Mesodermal cell (in vitro differentiated cells): ENCODE results near the gene AKAP13.

Experiments used
- H3K27ac ChIP-seq: 2 replicates; pipeline ENCODE4 v1.7.0; 2013; ENCODE audit warnings: mild to moderate bottlenecking, low read depth, low read length, moderate library complexity; ENCODE audit not compliant: severe bottlenecking
- H3K36me3 ChIP-seq: 2 replicates; pipeline ENCODE4 v1.7.1; 2013; ENCODE audit warnings: mild to moderate bottlenecking, low read length, moderate library complexity; ENCODE audit not compliant: control insufficient read depth, insufficient read depth
- H3K4me1 ChIP-seq: one replicate; pipeline ENCODE4 v1.7.1; 2013; ENCODE audit warnings: mild to moderate bottlenecking, low read length; ENCODE audit not compliant: insufficient read depth, control insufficient read depth, poor library complexity, severe bottlenecking
- H3K4me3 ChIP-seq: 2 replicates; pipeline ENCODE4 v1.7.0; 2013; ENCODE audit warnings: low read length, control low read depth, mild to moderate bottlenecking; ENCODE audit not compliant: insufficient read depth, poor library complexity, severe bottlenecking; ENCODE audit errors: extremely low read depth
- H3K9me3 ChIP-seq: 2 replicates; pipeline ENCODE4 v1.7.1; 2013; ENCODE audit warnings: mild to moderate bottlenecking, low read length, moderate library complexity; ENCODE audit not compliant: control insufficient read depth
- WGBS, 2 experiments: methylation state at CpG; one replicate each; pipeline ENCODE4 v1.1.5; 2013; ENCODE audit warnings: missing lambda C conversion rate in 2 of 2; ENCODE audit not compliant: insufficient coverage in 2 of 2; 5-methylcytosine and 5-hydroxymethylcytosine counted together

The AKAP13 gene

DNA sequence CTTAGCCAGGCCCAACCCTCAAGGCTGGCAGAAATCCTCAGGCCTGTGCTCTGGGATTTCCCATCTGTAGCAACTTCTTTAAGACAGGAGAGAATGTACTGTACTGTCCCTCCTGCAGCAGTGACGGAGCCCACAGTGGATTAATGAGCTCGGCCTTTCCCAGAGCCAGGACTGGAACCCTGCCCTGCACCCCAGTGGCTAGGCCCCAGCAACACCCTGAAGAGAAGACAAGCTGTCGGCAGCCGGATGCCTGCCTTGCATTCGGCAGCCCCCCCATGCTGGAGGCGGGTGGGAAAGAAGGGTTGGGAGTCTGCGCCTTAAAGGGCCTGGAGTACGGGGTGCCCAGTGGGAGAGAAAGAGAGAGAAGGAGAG is 382.3 kb downstream of the AKAP13 start:
- H3K9me3 ChIP-seq, result no peaks in the 10 kb centered on the region
- H3K36me3 ChIP-seq, result peaks cover 39% of the 10 kb centered on the region

DNA sequence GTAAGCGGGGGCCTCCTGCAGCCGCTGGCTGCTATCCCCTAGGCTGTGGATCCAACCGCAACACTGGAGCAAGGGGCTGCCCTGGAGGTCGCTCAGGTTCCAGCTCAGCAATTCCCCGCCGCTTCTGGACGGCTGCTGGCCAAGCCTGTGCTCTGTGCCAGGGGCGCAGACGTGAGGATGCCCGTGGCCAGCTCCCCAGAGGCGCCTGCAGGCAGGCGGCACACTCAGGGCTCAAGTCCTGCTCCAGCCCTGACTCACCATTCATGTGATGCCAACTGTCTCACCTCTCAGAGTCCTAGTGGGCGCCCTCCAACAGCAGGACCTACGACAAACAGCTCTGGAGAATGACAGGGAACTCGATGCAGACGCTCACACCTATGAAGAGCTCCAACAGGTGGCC is 382.8 kb downstream of the AKAP13 start:
- WGBS, 2 experiments, result 95 to 97% methylated on average over 14 to 16 of the region's 16 CpGs
- Histone ChIP-seq H3K36me3 (peaks cover 43% of the 10 kb centered on the region), H3K4me1 (peaks cover 13% of the 10 kb centered on the region), H3K27ac (no peak overlapping the region), H3K9me3 (no peaks in the 10 kb centered on the region), H3K4me3 (no peak overlapping the region)

More for the DNA sequence above, 382.3 kb downstream of the AKAP13 start:
- H3K4me1 ChIP-seq, result peaks cover 13% of the 10 kb centered on the region
- no peak overlapping the region for H3K4me3 ChIP-seq
- 91 to 94% methylated on average over 7 to 8 of the region's 8 CpGs for WGBS, 2 experiments
- no peak overlapping the region for H3K27ac ChIP-seq

DNA sequence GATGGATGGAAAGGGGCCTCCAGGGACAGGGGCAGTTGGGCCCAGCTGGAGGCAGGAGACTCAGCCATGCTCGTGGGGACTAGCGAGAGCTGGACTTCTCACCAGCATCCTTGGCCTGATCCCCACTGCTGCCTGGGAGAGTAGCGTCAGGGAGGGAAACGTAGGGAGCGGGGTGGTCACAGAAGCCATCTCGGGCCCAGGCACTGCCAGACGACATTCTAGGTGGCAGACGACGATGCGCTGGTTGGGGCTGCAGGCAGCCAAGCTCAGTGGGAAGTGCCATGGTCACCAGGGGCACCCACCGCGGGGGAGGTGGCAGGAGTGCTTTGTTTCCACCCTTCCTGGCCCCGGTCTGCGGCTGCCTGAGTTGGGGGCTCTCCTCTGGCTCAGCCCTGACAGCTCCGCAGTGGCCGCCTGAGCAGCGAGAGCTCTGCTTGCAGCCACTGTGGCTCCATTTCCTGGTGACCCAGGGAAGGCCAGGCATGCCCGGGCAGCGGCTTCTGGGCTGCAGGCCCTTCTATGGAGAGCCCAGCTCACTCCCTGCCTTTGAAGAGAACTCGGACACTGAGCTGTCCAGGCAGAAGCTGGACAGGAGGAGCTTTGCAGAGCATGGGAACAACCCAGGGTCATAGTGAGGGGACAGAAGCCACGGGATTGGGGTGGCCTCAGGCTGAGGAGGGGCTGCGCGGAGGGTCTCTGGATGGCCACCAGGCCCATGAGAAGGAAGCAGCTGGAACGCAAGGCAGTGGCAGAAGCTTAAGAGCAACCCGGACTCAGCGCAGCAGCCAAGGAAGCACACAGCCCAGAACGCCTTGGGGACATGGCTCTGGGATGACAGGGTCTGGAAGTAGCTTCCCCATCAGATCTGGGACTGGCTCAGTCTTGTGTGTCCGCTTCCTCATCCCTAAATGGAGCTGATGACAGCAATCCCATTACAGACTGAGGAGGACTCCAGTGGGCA is 383.6 kb downstream of the AKAP13 start:
- peak overlapping the region; percentile 52 for H3K27ac ChIP-seq
- H3K4me1 ChIP-seq, result peaks cover 13% of the 10 kb centered on the region
- H3K36me3 ChIP-seq, result peaks cover 43% of the 10 kb centered on the region
- 93 to 96% methylated on average over 27 to 28 of the region's 28 CpGs for WGBS, 2 experiments
- no peak overlapping the region for H3K4me3 ChIP-seq
- no peaks in the 10 kb centered on the region for H3K9me3 ChIP-seq

DNA sequence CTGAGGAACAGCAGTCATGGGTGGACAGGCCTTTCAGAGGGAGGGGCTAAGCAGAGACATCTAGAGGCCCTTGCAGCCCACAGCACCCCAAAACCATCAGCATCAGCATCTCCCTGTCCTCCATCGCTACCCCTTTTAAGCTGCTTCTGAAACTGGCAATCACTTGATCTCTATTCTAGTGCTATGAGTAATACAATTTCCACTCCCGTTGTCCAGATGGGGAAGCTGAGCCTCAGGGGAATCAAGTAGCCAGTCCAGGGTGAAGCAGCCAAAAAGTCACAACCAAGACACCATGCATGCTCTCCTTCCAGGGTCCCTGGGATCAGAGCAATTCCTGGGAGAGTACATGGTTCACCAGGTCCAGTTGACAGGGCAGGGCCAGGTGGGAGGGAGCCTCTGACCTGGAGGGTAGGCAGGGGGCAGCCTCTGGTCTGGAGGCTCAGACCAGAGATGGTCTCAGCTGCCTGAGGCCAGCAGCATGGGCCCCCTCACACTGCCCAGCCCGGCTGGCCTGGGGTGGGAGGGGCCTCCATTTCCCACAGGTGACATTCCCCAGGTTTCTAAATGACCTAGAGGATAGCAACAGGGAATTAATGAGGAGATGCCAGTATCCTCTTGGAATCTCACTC is 384.4 kb downstream of the AKAP13 start:
- 83 to 100% methylated on average over 2 to 3 of the region's 3 CpGs for WGBS, 2 experiments
- Histone ChIP-seq H3K4me3 (no peak overlapping the region), H3K4me1 (peaks cover 15% of the 10 kb centered on the region), H3K36me3 (peaks cover 40% of the 10 kb centered on the region), H3K27ac (no peak overlapping the region), H3K9me3 (no peaks in the 10 kb centered on the region)

DNA sequence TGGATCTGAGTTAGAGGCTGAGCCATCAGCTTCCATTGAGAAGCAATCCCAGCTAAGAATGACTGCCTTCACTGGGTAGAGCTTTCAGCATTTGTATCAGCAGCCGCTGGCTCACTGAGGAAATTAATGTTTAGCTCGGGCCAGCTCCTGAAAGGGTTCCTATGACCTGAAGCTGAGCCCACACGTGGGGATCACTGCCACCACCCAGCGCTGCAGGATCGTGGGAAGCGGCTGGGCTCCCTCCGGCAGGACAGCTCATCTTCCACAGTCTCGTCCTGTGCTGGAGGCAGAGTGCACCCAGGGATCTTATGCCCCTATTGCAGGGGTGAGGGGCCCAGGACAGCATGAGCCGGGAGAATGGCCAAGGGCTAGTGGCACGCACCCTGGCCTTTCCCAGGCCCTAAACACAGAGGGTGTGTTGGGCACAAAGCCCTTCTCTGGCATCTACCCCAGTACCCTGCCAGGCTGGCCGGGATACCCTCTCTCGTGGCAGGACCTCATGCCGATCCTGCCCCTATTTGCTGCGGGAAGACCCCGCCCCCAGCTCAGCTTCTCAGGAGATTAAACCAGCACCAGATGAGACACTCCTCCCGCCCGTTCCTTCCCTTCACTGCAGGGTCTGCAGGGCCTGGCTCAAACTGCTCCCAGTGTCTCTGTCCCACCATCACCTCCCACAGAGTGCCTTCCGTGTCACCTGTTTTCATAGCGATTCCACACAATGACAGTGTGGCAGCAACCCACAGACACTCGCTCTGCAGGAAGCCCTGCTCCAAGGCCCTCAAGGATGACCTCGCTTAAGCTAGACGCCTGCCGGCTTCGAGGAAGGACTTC is 385.8 kb downstream of the AKAP13 start:
- Histone ChIP-seq H3K36me3 (peaks cover 34% of the 10 kb centered on the region), H3K4me1 (peaks cover 22% of the 10 kb centered on the region), H3K27ac (no peak overlapping the region), H3K9me3 (no peaks in the 10 kb centered on the region), H3K4me3 (no peak overlapping the region)
- WGBS, 2 experiments, result 79 to 85% methylated on average over 19 to 24 of the region's 24 CpGs

DNA sequence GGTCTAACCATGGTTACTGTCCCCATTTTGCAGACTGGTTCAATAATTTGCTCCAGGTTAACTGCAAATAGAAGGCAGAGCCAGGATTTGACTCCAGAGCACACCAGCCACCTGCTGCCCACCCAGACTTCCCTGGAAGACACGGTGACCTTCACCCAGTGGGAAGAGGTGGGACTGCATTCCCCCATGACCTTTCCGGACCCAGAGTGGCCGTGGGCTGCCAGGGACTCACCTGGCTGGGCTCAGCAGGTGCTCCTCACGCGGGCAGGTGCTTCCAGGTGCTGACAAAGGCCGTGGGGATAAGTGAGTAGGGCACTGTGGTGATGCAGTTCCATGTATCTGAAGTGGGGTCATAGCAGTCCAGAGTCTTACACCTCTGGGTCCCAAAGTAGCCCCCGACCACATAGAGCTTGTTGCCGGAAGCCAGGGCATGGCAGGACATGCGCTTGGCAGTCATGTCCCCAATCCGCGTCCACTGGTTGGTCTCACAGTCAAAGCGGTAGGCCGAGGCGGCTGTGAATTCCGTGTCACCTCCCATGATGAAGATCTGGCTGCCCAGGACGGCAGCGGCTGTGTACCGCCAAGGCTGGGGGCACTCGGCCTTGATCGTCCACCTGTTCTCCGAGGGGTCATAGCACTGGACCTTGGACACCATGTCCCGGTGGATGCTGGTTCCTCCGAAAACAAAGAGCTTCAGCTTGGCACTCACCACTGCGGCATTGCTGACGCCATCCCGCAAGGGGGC is 387.6 kb downstream of the AKAP13 start:
- H3K4me3 ChIP-seq, result no peak overlapping the region
- H3K27ac ChIP-seq, result no peak overlapping the region
- no peaks in the 10 kb centered on the region for H3K9me3 ChIP-seq
- H3K4me1 ChIP-seq, result peaks cover 22% of the 10 kb centered on the region
- H3K36me3 ChIP-seq, result peaks cover 23% of the 10 kb centered on the region
- 95% methylated on average over 25 to 26 of the region's 26 CpGs for WGBS, 2 experiments

DNA sequence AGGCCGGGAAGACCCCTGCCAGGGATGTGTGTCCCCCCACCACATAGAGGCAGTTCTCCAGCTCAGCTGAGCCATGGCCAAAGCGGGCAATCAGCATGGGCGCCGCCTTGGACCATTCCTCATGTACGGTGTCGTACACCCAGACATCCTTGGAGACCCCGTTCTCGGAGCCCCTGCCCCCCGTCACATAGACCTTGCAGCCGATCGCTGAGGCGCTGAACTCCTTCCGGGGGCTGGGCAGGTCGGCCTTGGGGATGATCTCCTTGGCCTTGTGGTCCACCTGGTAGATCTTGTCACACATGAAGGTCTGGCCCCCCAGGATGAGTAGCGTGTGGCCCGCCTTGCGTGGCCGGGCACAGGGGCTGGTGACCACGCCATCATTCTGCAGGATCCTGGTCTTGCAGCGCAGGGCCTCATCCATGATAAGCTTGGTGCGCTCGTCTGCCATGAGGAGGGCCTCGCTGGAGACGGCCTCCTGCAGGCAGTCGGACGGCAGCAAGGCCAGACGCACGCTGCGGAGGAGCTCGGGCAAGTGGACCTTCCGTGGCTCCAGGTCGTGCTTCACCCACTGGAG is 388.3 kb downstream of the AKAP13 start:
- Histone ChIP-seq H3K4me3 (no peak overlapping the region), H3K4me1 (peaks cover 22% of the 10 kb centered on the region), H3K9me3 (no peaks in the 10 kb centered on the region), H3K36me3 (peaks cover 16% of the 10 kb centered on the region), H3K27ac (no peak overlapping the region)
- WGBS, 2 experiments, result 95 to 98% methylated on average over 30 to 32 of the region's 32 CpGs

DNA sequence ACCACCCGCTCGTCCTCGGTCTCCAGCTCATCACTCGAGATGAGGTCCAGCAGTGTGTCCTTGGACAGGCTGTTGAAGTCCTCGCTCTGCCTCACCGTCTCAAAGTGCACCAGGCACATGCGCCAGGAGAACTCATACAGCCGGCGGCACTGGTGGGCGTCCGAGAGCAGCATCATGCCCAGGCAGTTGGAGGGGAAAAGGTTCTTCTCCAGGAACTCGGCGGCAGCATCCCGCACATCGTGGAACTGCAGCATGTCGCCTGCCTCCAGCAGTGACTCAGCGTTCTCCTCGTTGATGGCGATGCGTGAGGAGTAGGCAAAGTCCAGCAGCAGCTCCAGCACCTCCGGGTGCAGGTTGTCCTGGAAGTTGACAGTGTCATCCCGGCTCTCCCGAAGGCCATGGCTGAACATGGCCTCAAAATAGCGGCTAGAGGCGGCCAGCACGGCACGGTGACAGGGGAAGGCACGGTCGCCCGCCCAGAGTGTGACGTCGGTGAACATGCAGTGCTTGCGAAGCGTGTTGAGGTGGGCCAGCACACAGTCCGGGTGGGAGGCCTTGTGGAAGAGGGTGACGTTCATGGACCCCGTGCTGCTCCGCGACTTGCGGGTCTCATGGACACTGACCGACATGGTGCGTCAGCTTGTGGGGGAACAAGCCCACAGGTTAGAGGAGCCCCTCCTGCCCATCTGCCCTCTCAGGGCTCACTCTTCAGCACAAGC is 388.9 kb downstream of the AKAP13 start:
- WGBS, 2 experiments, result 97% methylated on average over 34 to 42 of the region's 42 CpGs
- no peaks in the 10 kb centered on the region for H3K9me3 ChIP-seq
- peaks cover 16% of the 10 kb centered on the region for H3K36me3 ChIP-seq
- H3K27ac ChIP-seq, result no peak overlapping the region
- no peak overlapping the region for H3K4me3 ChIP-seq
- H3K4me1 ChIP-seq, result peaks cover 19% of the 10 kb centered on the region

DNA sequence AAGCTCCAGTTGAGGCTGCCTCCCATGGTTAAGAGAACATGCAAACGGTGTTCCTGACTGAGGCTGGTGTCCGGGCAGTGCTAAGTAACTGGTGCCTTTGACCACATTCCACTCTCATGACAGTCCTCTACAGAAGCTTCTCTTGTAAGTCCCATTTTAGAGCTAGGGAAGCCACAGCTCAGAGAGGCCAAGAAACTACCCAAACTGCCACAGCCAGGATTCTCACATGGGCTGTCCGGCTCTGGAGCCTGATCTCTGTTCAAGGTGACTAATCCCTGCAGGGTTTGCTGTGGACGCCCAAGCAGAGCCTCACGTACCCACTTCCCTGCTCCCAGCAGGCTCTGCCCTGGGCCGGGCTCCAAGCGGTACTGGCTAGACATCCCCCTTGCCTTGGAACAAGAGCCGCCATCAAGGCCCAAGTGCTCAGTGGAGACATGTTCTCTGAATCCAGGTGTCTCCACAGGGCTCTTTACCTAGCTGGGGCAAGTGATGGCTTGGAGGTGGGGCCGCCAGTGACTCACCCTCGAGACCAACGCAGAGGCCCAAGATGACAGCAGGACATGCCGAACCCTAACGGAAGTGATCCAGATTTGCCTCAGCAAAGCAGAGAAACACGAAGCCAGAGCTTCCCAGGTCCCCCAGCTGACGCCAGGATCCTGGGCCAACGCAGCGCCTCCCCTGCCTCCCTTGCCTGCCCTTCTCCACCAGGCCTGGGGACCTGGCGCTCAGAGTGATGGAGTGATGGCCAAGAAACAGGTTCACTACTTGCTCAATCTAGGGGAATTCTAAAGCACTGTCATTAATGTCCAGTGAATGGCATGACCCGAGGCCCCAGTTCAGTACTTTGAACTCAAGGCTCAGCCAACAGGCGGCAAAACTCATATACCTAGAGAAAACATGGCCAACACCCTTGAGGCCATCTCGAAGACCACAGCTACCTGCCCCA is 390.0 kb downstream of the AKAP13 start:
- H3K4me1 ChIP-seq, result peaks cover 13% of the 10 kb centered on the region
- H3K27ac ChIP-seq, result no peak overlapping the region
- 95 to 97% methylated on average over 20 of the region's 21 CpGs for WGBS, 2 experiments
- H3K9me3 ChIP-seq, result no peaks in the 10 kb centered on the region
- peaks cover 16% of the 10 kb centered on the region for H3K36me3 ChIP-seq
- no peak overlapping the region for H3K4me3 ChIP-seq
